SH-SY5Y (cell line): ENCODE data around the gene HNRNPM.

ENCODE experiments used
- GATA2 ChIP-seq: IDR thresholded peaks from 2 replicates; pipeline ENCODE4 v1.6.1; 2011; ENCODE audit warnings: mild to moderate bottlenecking, low read depth, low read length
- GATA3 ChIP-seq: IDR thresholded peaks from 2 replicates; pipeline ENCODE4 v1.6.1; 2011; ENCODE audit warnings: low read depth, mild to moderate bottlenecking, low read length, moderate library complexity

The HNRNPM gene

GRCh38 chr19:8501516-8501915 is 56.7 kb downstream of the HNRNPM start:
- TF ChIP-seq GATA2, result no peak

- TF ChIP-seq GATA3 (no peak), GATA2 (no peak)
These were observed 57.2 kb downstream of the HNRNPM start for GRCh38 chr19:8501981-8502380.

- no peak for TF ChIP-seq GATA3
- no peak for TF ChIP-seq GATA2
These were observed 58.7 kb downstream of the HNRNPM start for GRCh38 chr19:8503510-8503909.

- TF ChIP-seq GATA2, result no peak
- no peak for TF ChIP-seq GATA3
These were observed 59.4 kb downstream of the HNRNPM start for GRCh38 chr19:8504171-8504570.

DNA sequence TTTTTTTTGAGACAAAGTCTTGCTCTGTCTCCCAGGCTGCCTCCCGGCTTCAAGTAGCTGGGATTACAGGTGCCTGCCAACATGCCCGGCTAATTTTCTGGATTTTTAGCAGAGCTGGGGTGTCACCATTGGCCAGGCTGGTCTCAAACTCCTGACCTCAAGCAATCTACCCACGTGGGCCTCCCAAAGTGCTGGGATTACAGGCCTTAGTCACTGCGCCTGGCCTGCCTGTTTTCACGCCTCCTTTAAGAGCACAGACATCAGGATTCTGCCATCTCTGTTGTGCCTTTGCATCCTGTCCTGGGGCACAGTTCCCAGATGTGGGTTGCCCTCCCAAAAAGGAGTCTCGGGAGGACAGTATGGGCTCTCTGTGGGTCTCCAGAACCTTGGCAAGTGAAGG is 60.1 kb downstream of the HNRNPM start:
- no peak for TF ChIP-seq GATA3
- TF ChIP-seq GATA2, result no peak

- TF ChIP-seq GATA3 (no peak), GATA2 (no peak)
These were observed 61.1 kb downstream of the HNRNPM start for GRCh38 chr19:8505680-8506401.

GRCh38 chr19:8506402-8506957 is 61.7 kb downstream of the HNRNPM start:
- TF ChIP-seq GATA3 (no peak), GATA2 (no peak)

GRCh38 chr19:8510589-8511115 is 65.9 kb downstream of the HNRNPM start:
- no peak for TF ChIP-seq GATA3

DNA sequence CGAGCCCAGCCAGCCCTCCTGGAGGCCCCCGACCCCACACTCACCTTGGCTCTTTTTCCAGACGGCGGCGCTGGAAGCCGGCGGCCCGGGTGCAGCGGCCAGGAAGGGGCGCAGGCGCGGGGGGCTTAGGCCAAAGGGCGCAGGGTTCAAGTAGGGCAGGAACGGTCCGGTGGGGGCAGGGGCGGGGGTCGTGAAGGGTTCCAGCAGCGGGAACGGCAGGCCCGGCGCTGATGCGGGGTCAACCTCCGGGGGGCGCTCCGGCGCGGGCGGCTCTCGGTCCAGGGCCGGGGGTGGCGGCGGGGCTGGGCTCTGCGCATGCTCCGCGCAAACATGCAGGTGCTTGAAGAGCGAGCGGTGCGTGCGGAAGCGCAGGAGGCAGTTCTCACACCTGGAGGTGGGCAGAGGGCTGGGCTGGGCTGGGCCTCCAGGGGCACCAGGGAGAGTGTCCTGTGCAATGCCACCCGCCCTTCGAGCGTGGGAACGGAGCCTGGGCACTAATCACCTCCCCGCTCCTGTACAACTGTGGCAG is 66.9 kb downstream of the HNRNPM start:
- TF ChIP-seq GATA2 (no peak), GATA3 (no peak)

- TF ChIP-seq GATA3, result no peak
These were observed 67.6 kb downstream of the HNRNPM start for GRCh38 chr19:8512115-8512967.

GRCh38 chr19:8513036-8513686 is 68.4 kb downstream of the HNRNPM start:
- TF ChIP-seq GATA3 (no peak), GATA2 (no peak)

DNA sequence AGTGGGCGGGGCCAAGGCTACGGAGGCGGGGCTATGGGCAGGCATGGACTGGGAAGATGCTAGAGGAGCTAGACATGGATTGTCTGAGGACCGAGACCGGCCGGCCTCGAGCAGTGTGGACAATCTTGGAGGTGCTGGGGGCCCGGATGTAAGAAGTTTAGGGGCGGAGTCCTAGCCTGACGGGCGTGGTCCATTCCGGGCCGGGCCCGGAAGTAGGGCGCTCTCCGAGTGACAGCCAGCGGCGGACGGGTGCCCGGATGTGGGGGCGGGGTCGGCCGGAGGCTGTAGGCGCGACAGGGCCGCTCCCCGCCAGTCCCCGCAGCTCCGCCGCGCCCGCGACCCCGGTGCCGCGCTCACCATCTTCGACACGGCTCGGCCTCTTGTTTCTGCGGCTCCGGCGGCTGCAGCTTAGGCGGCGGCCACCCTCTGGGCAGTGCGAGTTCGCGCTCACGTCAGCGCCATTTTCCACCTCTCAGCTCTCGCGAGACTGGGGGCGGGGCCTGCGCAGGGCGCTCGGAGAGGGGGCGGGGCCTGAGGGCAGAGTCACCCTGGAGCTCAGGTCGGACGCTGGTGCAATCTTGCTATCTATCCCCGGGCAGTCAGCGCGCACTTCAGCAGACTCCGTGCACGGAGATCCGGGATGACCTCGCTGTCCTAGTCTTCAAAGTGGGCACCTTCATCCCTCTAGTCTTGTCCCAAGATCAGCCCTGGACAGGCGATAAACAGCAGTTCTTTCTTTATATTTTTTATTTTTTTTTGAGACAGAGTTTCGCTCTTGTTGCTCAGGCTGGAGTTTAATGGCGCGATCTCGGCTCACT is 69.1 kb downstream of the HNRNPM start, which contains the start of gene ZNF414:
ZNF414 (minus strand) TSS at position 481 of the 818 bp plus-strand sequence; CDS start at position 360, 121 bp downstream.
- peak; percentile 80 for TF ChIP-seq GATA2
- TF ChIP-seq GATA3, result no peak

- no peak for TF ChIP-seq GATA2
- no peak for TF ChIP-seq GATA3
These were observed 70.5 kb downstream of the HNRNPM start for GRCh38 chr19:8515317-8515716.
